Immature natural killer cell (primary cell): ENCODE measurements around the gene GRM8. TPM values are rescaled to one million over a fixed set of nuclear protein-coding genes. Genes with fewer than 3 reads are reported as not detected.
"Not testable (repeated sequence)": the region's sequence is repeated elsewhere in the genome, so short reads cannot be mapped to it uniquely, and the experiment has no call there.

Experiments
- DNase-seq, 3 donors: peaks; one replicate each; pipeline ENCODE4 v3.0.0; 2022; ENCODE audit warnings: mixed read lengths in 1 of 3
- H3K27ac Mint-ChIP-seq, 6 donors: one replicate each; pipeline ENCODE4 v1.8.0; 2020; ENCODE audit warnings: mixed read lengths in 6 of 6, mild to moderate bottlenecking in 5 of 6, inconsistent platforms in 4 of 6, moderate library complexity in 3 of 6
- H3K27me3 Mint-ChIP-seq, 3 donors: one replicate each; pipeline ENCODE4 v1.8.0; 2020 to 2021; ENCODE audit warnings: low read depth in 3 of 3, mild to moderate bottlenecking in 3 of 3, mixed read lengths in 3 of 3, moderate library complexity in 3 of 3, inconsistent platforms in 1 of 3
- H3K36me3 Mint-ChIP-seq, 3 donors: one replicate each; pipeline ENCODE4 v1.8.0; 2020; ENCODE audit warnings: mixed read lengths in 3 of 3, inconsistent platforms in 2 of 3, mild to moderate bottlenecking in 2 of 3
- H3K4me1 Mint-ChIP-seq, 2 donors: one replicate each; pipeline ENCODE4 v1.8.0; 2020; ENCODE audit warnings: inconsistent platforms in 2 of 2, mild to moderate bottlenecking in 2 of 2, mixed read lengths in 2 of 2, moderate library complexity in 1 of 2
- H3K4me3 Mint-ChIP-seq, 5 donors: one replicate each; pipeline ENCODE4 v1.8.0; 2020; ENCODE audit warnings: mild to moderate bottlenecking in 5 of 5, mixed read lengths in 5 of 5, inconsistent platforms in 3 of 5, moderate library complexity in 3 of 5
- H3K9me3 Mint-ChIP-seq, 6 donors: one replicate each; pipeline ENCODE4 v1.8.0; 2020; ENCODE audit warnings: mild to moderate bottlenecking in 6 of 6, mixed read lengths in 6 of 6, inconsistent platforms in 4 of 6, moderate library complexity in 3 of 6
- polyA plus RNA-seq, 3 donors: library from polyadenylated mRNA; unstranded; fragments of 300-500 nt; fragmentation: Illumina TruSeq; gene quantifications; one replicate each; pipeline ENCODE4 v1.2.3, GENCODE V29; 2021

The GRM8 gene
- polyA plus RNA-seq, 3 donors from 2014 or later: not detected

GRCh38 chr7:126953461-126953860 lies 299.3 kb downstream of the GRM8 start:
- Mint-ChIP-seq H3K27ac (no peak overlapping the region), H3K36me3 (no peaks in the 10 kb centered on the region), H3K4me1 (no peaks in the 10 kb centered on the region), H3K27me3 (no peaks in the 10 kb centered on the region), H3K4me3 (no peak overlapping the region), H3K9me3 (peaks cover 0 to 2% (median 0%) of the 10 kb centered on the region in 6 donors)
- no peak for DNase-seq

DNA sequence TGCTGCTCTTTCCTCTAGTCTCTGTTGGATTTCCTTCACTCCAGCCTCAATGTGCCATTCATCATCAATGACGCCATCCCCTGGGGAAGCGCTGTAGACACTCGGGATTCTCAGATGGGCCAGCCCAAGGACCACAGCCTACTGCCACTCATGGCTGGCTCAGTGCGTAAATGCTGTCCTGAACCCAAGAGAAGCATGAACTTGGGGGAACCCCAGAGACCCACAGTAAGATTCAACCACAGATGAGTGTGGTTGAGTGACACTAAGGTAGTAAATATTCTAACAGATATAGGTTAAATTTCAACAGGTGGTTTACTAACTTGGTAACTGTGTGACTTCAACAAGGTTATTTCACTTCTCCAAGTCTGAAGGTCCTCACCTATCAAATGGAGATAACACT lies 304.1 kb downstream of the GRM8 start:
- H3K9me3 Mint-ChIP-seq: peaks cover 0 to 2% (median 0%) of the 10 kb centered on the region in 6 donors
- no peaks in the 10 kb centered on the region for H3K36me3 Mint-ChIP-seq
- no peak overlapping the region for H3K4me3 Mint-ChIP-seq
- no peaks in the 10 kb centered on the region for H3K4me1 Mint-ChIP-seq
- peaks cover 0 to 4% (median 2%) of the 10 kb centered on the region in 3 donors for H3K27me3 Mint-ChIP-seq
- no peak for DNase-seq
- H3K27ac Mint-ChIP-seq: no peak overlapping the region

- Mint-ChIP-seq H3K9me3 (peaks cover 0 to 1% (median 0%) of the 10 kb centered on the region in 6 donors), H3K4me1 (no peaks in the 10 kb centered on the region)
Observed at GRCh38 chr7:126940723-126941307, 311.9 kb downstream of the GRM8 start.

DNA sequence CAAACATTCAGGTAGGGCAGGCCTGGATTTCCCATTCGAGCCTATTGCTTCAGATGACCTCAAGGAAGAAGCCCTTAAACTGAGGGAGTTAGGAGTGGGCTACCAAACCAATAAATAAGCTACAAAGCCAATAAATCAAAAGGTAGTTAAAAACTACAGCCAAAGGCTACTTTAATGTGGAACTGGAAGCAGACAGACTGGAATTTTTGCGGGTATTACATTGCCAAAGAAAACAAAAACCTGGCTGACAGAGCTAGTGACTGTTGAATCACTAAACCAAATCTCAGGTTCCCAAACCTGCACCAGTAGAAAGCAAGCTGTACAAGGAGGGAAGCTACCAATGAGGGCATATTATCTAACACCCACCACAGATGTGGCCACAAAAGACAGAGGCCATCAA lies 315.6 kb downstream of the GRM8 start:
- Mint-ChIP-seq H3K9me3 (no peaks in the 10 kb centered on the region), H3K36me3 (no peaks in the 10 kb centered on the region), H3K27ac (no peak overlapping the region), H3K4me3 (no peak overlapping the region), H3K27me3 (no peaks in the 10 kb centered on the region), H3K4me1 (no peaks in the 10 kb centered on the region)
- DNase-seq: no peak

More at GRCh38 chr7:126940723-126941307, 311.9 kb downstream of the GRM8 start:
- peaks cover 0 to 2% (median 0%) of the 10 kb centered on the region in 3 donors for H3K27me3 Mint-ChIP-seq
- H3K27ac Mint-ChIP-seq: no peak overlapping the region
- H3K4me3 Mint-ChIP-seq: no peak overlapping the region
- DNase-seq: no peak
- no peaks in the 10 kb centered on the region for H3K36me3 Mint-ChIP-seq

- DNase-seq: no peak
- Mint-ChIP-seq H3K36me3 (peaks cover 0 to 3% (median 0%) of the 10 kb centered on the region in 3 donors), H3K4me3 (no peak overlapping the region), H3K4me1 (no peaks in the 10 kb centered on the region), H3K9me3 (peaks cover 0 to 2% (median 0%) of the 10 kb centered on the region in 6 donors), H3K27me3 (peaks cover 0 to 2% (median 0%) of the 10 kb centered on the region in 3 donors), H3K27ac (no peak overlapping the region)
Observed at GRCh38 chr7:126931581-126931980, 321.2 kb downstream of the GRM8 start.

DNA sequence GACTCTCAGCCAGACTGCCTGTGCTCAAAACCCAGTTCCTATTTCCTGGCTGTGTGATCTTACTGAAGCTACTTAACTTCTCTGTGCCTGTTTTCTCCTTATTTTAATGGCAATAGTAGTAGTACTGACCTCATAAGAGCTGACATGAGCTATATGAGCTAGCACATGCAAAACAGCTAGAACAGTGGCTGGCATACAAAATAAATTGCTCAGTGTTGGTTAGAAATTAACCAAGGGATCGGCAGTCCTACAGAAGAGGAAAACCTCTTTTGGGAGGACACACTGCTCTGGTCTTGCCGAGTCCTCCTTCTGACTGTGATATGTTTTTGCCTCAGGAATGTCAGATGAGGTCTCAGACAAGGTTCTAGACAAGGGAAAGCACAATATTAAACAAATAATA lies 322.6 kb downstream of the GRM8 start:
- Mint-ChIP-seq H3K4me3 (no peak overlapping the region), H3K4me1 (no peaks in the 10 kb centered on the region), H3K9me3 (peaks cover 0 to 4% (median 0%) of the 10 kb centered on the region in 6 donors), H3K36me3 (peaks cover 0 to 3% (median 0%) of the 10 kb centered on the region in 3 donors), H3K27me3 (peaks cover 0 to 2% (median 0%) of the 10 kb centered on the region in 3 donors), H3K27ac (no peak overlapping the region)
- no peak for DNase-seq

DNA sequence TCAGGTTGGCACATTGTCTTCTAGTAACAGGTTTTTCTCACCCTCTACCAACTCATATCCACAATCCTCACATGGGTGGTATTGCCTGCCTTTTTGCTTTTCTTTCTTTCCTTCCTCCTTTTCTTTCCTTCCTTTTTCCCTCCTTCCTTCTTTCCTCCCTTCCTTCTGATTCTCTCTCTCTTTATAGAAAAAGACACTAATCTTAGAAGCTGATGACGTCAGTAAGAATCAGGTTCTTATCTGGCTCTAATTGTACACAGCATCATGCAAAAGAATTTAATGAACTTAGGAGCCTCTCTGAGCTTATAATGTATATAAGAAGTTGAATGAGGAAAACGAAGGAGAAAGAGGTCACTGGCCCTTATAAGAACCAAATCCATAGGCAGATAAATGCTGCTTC lies 328.3 kb downstream of the GRM8 start:
- Mint-ChIP-seq H3K27ac (no peak overlapping the region), H3K9me3 (peaks cover 0 to 7% (median 2%) of the 10 kb centered on the region in 6 donors), H3K4me1 (no peaks in the 10 kb centered on the region), H3K4me3 (no peak overlapping the region), H3K27me3 (peaks cover 0 to 2% (median 0%) of the 10 kb centered on the region in 3 donors), H3K36me3 (peaks cover 0 to 3% (median 0%) of the 10 kb centered on the region in 3 donors)
- DNase-seq: no peak

- H3K27ac Mint-ChIP-seq, H3K9me3 Mint-ChIP-seq, DNase-seq, H3K4me3 Mint-ChIP-seq, H3K27me3 Mint-ChIP-seq, H3K36me3 Mint-ChIP-seq, H3K4me1 Mint-ChIP-seq: not testable (repeated sequence)
Observed at GRCh38 chr7:126911627-126912026, 341.1 kb downstream of the GRM8 start.

DNA sequence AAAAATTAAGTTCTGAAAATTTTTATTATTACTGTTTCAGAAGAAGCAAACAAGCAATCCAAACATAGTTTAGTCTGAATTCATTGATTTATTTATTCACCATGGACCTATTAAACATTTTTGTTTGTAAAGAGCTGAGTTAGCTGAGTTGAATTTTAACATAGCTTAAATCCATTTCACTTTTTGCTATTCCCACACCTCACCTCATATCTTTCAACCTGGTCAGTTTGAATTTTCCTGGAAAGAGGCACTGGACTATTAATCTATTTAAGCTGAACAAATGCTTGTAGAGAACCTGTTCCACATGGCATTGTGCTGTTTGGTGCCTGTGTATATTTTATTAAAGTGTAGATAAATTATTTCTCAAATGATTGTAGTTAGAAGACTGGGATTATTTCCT lies 344.2 kb downstream of the GRM8 start:
- not testable (repeated sequence) for H3K4me3 Mint-ChIP-seq, H3K9me3 Mint-ChIP-seq, H3K27me3 Mint-ChIP-seq, H3K27ac Mint-ChIP-seq, H3K36me3 Mint-ChIP-seq, H3K4me1 Mint-ChIP-seq, DNase-seq

DNA sequence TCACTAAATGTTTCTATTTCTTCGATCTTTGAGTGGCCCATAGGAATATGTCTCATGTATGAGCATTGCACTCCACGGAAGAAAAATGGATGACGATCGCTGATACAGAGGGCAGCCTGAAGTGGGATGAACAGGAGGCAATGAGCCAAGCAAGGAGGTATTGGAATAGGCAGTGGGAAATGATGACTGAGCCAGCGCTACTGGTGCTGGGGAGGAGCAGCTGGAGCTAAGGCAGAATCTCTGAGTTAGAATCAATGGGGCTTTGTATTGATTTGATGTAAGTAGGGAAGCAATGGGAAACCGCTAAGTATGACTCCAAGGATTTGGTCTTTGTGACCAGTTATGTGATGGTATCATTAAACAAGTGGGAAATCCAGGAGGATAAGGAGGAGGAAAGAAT lies 345.1 kb downstream of the GRM8 start:
- H3K4me3 Mint-ChIP-seq, DNase-seq, H3K27ac Mint-ChIP-seq, H3K4me1 Mint-ChIP-seq, H3K36me3 Mint-ChIP-seq, H3K9me3 Mint-ChIP-seq, H3K27me3 Mint-ChIP-seq: not testable (repeated sequence)

DNA sequence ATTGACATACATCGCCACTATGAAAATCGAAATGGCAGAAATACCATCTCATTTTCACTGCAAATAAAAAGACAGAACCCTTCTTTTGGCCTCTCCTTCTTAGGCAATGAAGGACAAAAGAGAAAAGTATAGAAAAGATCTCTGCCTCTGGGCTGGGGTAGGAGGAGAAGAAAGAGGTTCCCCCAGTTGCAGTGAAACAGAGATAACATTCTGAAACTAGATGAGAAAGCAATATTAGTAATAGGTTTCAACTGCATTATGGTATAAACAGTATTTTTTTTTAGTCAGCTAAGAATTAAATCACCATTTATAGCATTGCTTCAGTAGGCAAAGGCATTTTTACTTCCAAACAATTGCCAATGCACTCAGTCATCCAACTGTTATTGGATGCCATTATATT lies 347.5 kb downstream of the GRM8 start:
- H3K9me3 Mint-ChIP-seq, H3K4me1 Mint-ChIP-seq, DNase-seq, H3K27me3 Mint-ChIP-seq, H3K36me3 Mint-ChIP-seq, H3K27ac Mint-ChIP-seq, H3K4me3 Mint-ChIP-seq: not testable (repeated sequence)

DNA sequence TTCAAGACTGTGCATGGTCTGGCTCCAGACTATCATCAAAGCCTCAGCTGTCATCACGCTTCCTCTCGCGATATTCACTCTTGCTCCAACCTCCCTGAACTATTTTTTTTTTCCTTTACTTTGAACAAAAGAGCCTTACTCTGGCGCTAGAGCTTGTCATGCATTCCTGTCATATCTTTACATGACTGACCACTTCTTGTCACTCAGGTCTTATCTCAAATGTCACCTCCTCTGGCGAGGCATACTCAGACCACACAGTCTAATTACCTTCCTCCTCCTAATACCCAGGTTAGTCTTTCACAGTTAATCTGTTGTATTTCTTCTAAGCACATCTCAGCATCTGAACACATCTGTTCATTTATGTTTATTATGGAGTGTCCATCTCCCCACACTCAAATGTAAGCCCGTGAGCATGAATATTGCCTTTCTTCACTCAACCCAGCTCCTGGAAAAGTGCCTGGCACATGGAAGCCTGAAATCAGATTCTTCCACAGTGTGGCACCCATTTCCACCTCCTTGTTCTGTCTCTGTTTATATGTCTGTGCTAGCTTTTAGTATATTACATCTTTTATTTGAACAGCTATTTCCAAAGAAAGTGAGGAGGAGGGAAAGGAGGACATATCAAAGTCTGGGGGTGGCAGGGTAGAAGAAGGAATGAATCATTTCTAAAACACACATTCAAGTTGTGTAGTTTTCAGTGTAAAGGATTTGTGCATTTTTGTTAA lies 351.5 kb downstream of the GRM8 start:
- not testable (repeated sequence) for H3K27me3 Mint-ChIP-seq, H3K9me3 Mint-ChIP-seq, H3K4me3 Mint-ChIP-seq, H3K36me3 Mint-ChIP-seq, DNase-seq, H3K4me1 Mint-ChIP-seq, H3K27ac Mint-ChIP-seq

DNA sequence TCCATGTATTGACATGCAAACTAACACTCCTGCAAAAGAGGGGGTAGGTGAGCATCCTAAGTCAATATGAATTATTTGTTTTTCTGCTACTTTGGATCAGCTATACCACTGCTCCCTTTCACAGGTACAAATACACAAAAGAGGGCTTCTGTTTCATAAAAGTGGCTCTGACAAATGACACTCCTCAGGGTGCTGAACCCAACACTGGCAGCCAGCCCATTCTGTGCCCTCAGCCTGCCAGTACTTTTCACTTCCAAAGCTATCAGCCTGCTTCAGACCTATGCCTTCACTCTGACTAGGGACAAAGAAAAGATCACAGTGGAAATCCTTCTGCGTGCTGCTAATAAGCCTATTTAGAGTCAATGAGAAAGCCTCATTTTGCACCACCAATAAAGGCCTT lies 364.8 kb downstream of the GRM8 start:
- not testable (repeated sequence) for DNase-seq, H3K4me3 Mint-ChIP-seq, H3K9me3 Mint-ChIP-seq, H3K36me3 Mint-ChIP-seq, H3K27me3 Mint-ChIP-seq, H3K27ac Mint-ChIP-seq, H3K4me1 Mint-ChIP-seq

DNA sequence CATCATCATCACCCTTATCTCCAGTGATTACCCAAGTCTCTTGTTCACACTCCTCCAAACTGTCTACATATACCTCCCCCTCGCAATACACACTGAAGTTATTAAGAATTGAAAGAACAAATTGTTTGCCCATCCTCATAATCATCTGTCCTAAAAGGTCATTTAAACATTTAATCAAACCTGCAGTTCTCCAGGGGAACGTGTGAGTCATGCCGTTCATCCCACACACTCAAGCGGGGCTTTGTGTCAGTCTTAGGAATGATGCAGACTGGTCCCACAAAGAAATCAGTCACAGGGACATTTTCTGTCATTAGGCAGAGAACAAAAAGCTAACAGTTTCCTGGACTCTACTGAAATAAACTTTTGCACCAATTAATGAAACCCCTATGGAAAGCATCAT lies 365.2 kb downstream of the GRM8 start:
- DNase-seq, H3K36me3 Mint-ChIP-seq, H3K27me3 Mint-ChIP-seq, H3K4me3 Mint-ChIP-seq, H3K9me3 Mint-ChIP-seq, H3K27ac Mint-ChIP-seq, H3K4me1 Mint-ChIP-seq: not testable (repeated sequence)

DNA sequence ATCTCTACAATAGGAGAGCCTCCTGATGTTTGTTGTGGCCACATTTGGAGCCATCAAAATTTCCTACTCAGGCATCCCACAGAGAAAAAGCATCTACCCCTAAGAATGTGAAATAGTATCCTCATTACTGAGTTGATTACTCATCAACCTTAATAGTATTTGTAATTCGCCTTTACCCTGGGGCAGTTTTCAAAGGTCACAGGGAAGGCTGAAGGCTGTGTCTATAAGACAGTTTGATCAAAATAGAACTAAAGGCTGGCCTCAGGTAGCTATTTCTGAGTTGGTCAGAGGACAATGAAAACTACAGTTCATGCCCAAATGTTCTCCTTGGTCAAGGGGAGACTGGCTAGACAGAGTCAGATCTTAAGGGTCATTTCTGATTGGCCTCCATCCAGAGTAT lies 370.0 kb downstream of the GRM8 start:
- not testable (repeated sequence) for H3K4me3 Mint-ChIP-seq, H3K36me3 Mint-ChIP-seq

More for the DNA sequence above, 370.0 kb downstream of the GRM8 start:
- not testable (repeated sequence) for H3K27me3 Mint-ChIP-seq, DNase-seq, H3K4me1 Mint-ChIP-seq, H3K27ac Mint-ChIP-seq, H3K9me3 Mint-ChIP-seq
